ENCODE data around the gene TMEM53.

The TMEM53 gene

DNA sequence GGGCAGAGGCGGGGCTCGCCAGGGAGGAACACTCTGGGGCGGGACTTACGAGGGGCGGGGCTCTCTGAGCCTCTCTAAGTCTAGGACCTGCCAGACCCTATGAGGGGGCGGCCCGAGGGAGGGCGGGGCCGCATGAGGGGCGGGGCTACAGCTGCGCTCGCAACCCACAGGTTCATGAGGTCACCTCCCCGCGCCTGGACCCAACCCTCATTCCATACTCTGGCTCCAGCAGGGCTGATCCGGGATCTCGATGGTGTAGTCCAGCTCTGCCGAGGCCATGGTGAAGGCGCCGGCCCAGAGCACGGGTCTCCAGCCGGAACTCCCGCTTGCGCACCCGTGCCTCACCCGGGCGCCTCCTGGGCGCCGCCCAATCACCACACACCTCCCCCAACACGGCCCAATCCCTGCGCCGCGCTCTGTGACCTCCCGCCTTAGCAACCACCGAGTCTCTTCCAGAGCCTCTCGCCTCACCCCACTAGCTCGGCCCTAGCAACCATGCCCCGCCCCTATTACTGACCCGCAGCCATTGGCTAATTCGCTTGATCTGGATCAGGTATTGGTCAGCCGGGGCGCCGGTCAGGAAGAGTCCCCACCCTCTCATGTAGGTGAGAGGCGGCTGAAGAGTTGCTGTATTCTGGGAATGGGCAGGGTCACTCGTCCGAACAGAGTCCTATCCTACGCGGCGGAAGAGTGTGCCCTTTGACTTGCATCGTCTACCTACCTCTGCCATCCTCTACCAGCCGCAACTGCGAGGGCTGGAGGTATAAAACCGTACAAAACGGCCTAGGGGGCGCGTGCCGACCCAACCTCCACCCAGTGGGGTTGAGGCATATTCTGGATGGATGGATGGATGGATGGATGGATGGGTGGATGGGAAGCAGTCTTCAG lies at the start of gene TMEM53, which contains the start of gene ARMH1:
Gene TMEM53 (minus strand): TSS at position 369 of the 888 bp plus-strand sequence. CDS start 90 bp downstream, at position 279.
Gene ARMH1 (plus strand): TSS at position 602 of the 888 bp plus-strand sequence. CDS start 14,984 bp downstream, outside the sequence.
- peak within 1 kb of the TSS; percentile 91 for H3K27ac ChIP-seq

GRCh38 chr1:44723496-44724295 lies 49.4 kb upstream of the TMEM53 start:
- Histone ChIP-seq H3K9me3 (ENCODE audit: severe bottlenecking) (no peaks in the 10 kb centered on the region), H3K27ac (no peak overlapping the region), H3K27me3 (ENCODE audit: insufficient read depth, low read depth, severe bottlenecking) (no peaks in the 10 kb centered on the region), H3K4me3 (ENCODE audit: low read depth, low read length) (no peak overlapping the region), H3K36me3 (no peaks in the 10 kb centered on the region)
- no peak for DNase-seq
- no peak for TF ChIP-seq CTCF (IDR thresholded peaks at IDR 0.05; ENCODE audit: low read depth, low read length)

More for the DNA sequence above, at the start of gene TMEM53, which contains the start of gene ARMH1:
- H3K4me3 ChIP-seq (ENCODE audit: low read depth, low read length) = peak within 1 kb of the TSS; percentile 57
- H3K36me3 ChIP-seq = no peaks in the 10 kb centered on the region
- H3K9me3 ChIP-seq (ENCODE audit: severe bottlenecking) = no peaks in the 10 kb centered on the region
- no peak for TF ChIP-seq CTCF (IDR thresholded peaks at IDR 0.05; ENCODE audit: low read depth, low read length)
- DNase-seq = peak; percentile 99
- H3K27me3 ChIP-seq (ENCODE audit: insufficient read depth, low read depth, severe bottlenecking) = no peaks in the 10 kb centered on the region

- H3K27ac ChIP-seq = no peak overlapping the region
- no peak for DNase-seq
- no peak overlapping the region for H3K4me3 ChIP-seq (ENCODE audit: low read depth, low read length)
- no peaks in the 10 kb centered on the region for H3K36me3 ChIP-seq
- no peaks in the 10 kb centered on the region for H3K9me3 ChIP-seq (ENCODE audit: severe bottlenecking)
- TF ChIP-seq CTCF (IDR thresholded peaks at IDR 0.05; ENCODE audit: low read depth, low read length) = no peak
- H3K27me3 ChIP-seq (ENCODE audit: insufficient read depth, low read depth, severe bottlenecking) = no peaks in the 10 kb centered on the region
Observed at GRCh38 chr1:44723064-44723463, 48.8 kb upstream of the TMEM53 start.

- no peaks in the 10 kb centered on the region for H3K9me3 ChIP-seq (ENCODE audit: severe bottlenecking)
- TF ChIP-seq CTCF (IDR thresholded peaks at IDR 0.05; ENCODE audit: low read depth, low read length) = no peak
- no peaks in the 10 kb centered on the region for H3K36me3 ChIP-seq
- H3K27ac ChIP-seq = peak overlapping the region; percentile 73
- no peak overlapping the region for H3K4me3 ChIP-seq (ENCODE audit: low read depth, low read length)
- H3K27me3 ChIP-seq (ENCODE audit: insufficient read depth, low read depth, severe bottlenecking) = no peaks in the 10 kb centered on the region
- peak; percentile 22 for DNase-seq
Observed at GRCh38 chr1:44721485-44722361, 47.4 kb upstream of the TMEM53 start.

- no peaks in the 10 kb centered on the region for H3K9me3 ChIP-seq (ENCODE audit: severe bottlenecking)
- no peaks in the 10 kb centered on the region for H3K27me3 ChIP-seq (ENCODE audit: insufficient read depth, low read depth, severe bottlenecking)
- H3K27ac ChIP-seq = no peak overlapping the region
- no peak for DNase-seq
- no peaks in the 10 kb centered on the region for H3K36me3 ChIP-seq
- TF ChIP-seq CTCF (IDR thresholded peaks at IDR 0.05; ENCODE audit: low read depth, low read length) = no peak
- no peak overlapping the region for H3K4me3 ChIP-seq (ENCODE audit: low read depth, low read length)
Observed at GRCh38 chr1:44720281-44720680, 46.0 kb upstream of the TMEM53 start.

Data from WERI-Rb-1 (cell line).